ENCODE data around the gene HOXA9. TPM values are rescaled to one million over a fixed set of nuclear protein-coding genes. Genes with fewer than 3 reads are reported as not detected.

Gene HOXA9
- total RNA-seq, 1 donor from 2014 or later, result not detected

GRCh38 chr7:27148031-27148755 is 17.1 kb downstream of the HOXA9 start:
- Mint-ChIP-seq H3K36me3 (peaks cover under 1% of the 10 kb centered on the region), H3K4me3 (peak overlapping the region; percentile 43), H3K9me3 (peaks cover 27% of the 10 kb centered on the region), H3K27me3 (ENCODE audit: insufficient read depth, low read depth) (peaks cover 92% of the 10 kb centered on the region), H3K27ac (no peak overlapping the region), H3K4me1 (peaks cover 8% of the 10 kb centered on the region)
- H3K36me3 ChIP-seq, result no peaks in the 10 kb centered on the region
- TF ChIP-seq EZH2 (IDR thresholded peaks at IDR 0.05) (peak; percentile 86), CTCF (IDR thresholded peaks at IDR 0.05) (no peak), EZH2phosphoT487 (IDR thresholded peaks at IDR 0.05) (peak; percentile 82)
- no peaks in the 10 kb centered on the region for H3F3A ChIP-seq (ENCODE audit: low read depth)
- no peak overlapping the region for H3K9ac ChIP-seq
- H2AFZ ChIP-seq (replicated peaks), result no peak overlapping the region
- H3K9me3 ChIP-seq (ENCODE audit: low read depth), result no peaks in the 10 kb centered on the region
- H3K4me3 ChIP-seq, result peak overlapping the region; percentile 5
- no peaks in the 10 kb centered on the region for H3K79me2 ChIP-seq (ENCODE audit: low read depth)
- H4K20me1 ChIP-seq (ENCODE audit: low read depth), result peaks cover 76% of the 10 kb centered on the region
- peaks cover 4% of the 10 kb centered on the region for H3K4me1 ChIP-seq
- H3K27ac ChIP-seq, result no peak overlapping the region
- DNase-seq (ENCODE audit: low spot score), result no peak
- peaks cover 100% of the 10 kb centered on the region for H3K27me3 ChIP-seq
- H3K4me2 ChIP-seq, result peak overlapping the region; percentile 38

- Histone ChIP-seq H3K27me3 (peaks cover 100% of the 10 kb centered on the region), H3F3A (ENCODE audit: low read depth) (no peaks in the 10 kb centered on the region), H3K79me2 (ENCODE audit: low read depth) (no peaks in the 10 kb centered on the region), H4K20me1 (ENCODE audit: low read depth) (peaks cover 76% of the 10 kb centered on the region), H3K36me3 (no peaks in the 10 kb centered on the region), H3K4me3 (peak within 1 kb of the TSS; percentile 5), H3K9me3 (ENCODE audit: low read depth) (no peaks in the 10 kb centered on the region), H3K4me2 (peak within 1 kb of the TSS; percentile 38), H3K9ac (no peak within 1 kb of the TSS), H3K27ac (no peak within 1 kb of the TSS), H3K4me1 (peaks cover 7% of the 10 kb centered on the region), H2AFZ (replicated peaks) (no peak within 1 kb of the TSS)
- peaks cover 12% of the 10 kb centered on the region for H3K4me1 Mint-ChIP-seq
- no peak for DNase-seq (ENCODE audit: low spot score)
- H3K4me3 Mint-ChIP-seq, result peak within 1 kb of the TSS; percentile 43
- peaks cover 91% of the 10 kb centered on the region for H3K27me3 Mint-ChIP-seq (ENCODE audit: insufficient read depth, low read depth)
- TF ChIP-seq EZH2 (IDR thresholded peaks at IDR 0.05) (peak; percentile 88), EZH2phosphoT487 (IDR thresholded peaks at IDR 0.05) (peak; percentile 71), CTCF (IDR thresholded peaks at IDR 0.05) (no peak)
- no peak within 1 kb of the TSS for H3K27ac Mint-ChIP-seq
- no peaks in the 10 kb centered on the region for H3K36me3 Mint-ChIP-seq
- peaks cover 29% of the 10 kb centered on the region for H3K9me3 Mint-ChIP-seq
These were observed 17.9 kb downstream of the HOXA9 start, which contains the start of gene HOXA6 for GRCh38 chr7:27147199-27148030. HOXA6 (minus strand) TSS chr7:27147774; CDS start chr7:27147749, 25 bp downstream.

GRCh38 chr7:27146491-27147198 is 18.7 kb downstream of the HOXA9 start:
- peaks cover 91% of the 10 kb centered on the region for H3K27me3 Mint-ChIP-seq (ENCODE audit: insufficient read depth, low read depth)
- H3K9me3 Mint-ChIP-seq, result peaks cover 26% of the 10 kb centered on the region
- no peaks in the 10 kb centered on the region for H3K79me2 ChIP-seq (ENCODE audit: low read depth)

More at GRCh38 chr7:27146491-27147198, 18.7 kb downstream of the HOXA9 start:
- Histone ChIP-seq H2AFZ (replicated peaks) (no peak overlapping the region), H3K9ac (no peak overlapping the region), H4K20me1 (ENCODE audit: low read depth) (peaks cover 76% of the 10 kb centered on the region), H3K4me3 (no peak overlapping the region), H3K27me3 (peaks cover 100% of the 10 kb centered on the region), H3K4me2 (no peak overlapping the region), H3K36me3 (no peaks in the 10 kb centered on the region), H3F3A (ENCODE audit: low read depth) (no peaks in the 10 kb centered on the region), H3K27ac (no peak overlapping the region), H3K4me1 (peaks cover 7% of the 10 kb centered on the region), H3K9me3 (ENCODE audit: low read depth) (no peaks in the 10 kb centered on the region)
- no peak overlapping the region for H3K27ac Mint-ChIP-seq
- no peak for DNase-seq (ENCODE audit: low spot score)
- peaks cover 12% of the 10 kb centered on the region for H3K4me1 Mint-ChIP-seq
- H3K36me3 Mint-ChIP-seq, result no peaks in the 10 kb centered on the region
- no peak for TF ChIP-seq EZH2 (IDR thresholded peaks at IDR 0.05)
- TF ChIP-seq EZH2phosphoT487 (IDR thresholded peaks at IDR 0.05), result no peak
- no peak for TF ChIP-seq CTCF (IDR thresholded peaks at IDR 0.05)
- no peak overlapping the region for H3K4me3 Mint-ChIP-seq
